Femur (tissue), 1 donor: ENCODE data around the gene GSS.

Source experiments
- DNase-seq: peaks from one replicate; pipeline ENCODE4 v3.0.0-alpha.2; 2017

Gene GSS

DNA sequence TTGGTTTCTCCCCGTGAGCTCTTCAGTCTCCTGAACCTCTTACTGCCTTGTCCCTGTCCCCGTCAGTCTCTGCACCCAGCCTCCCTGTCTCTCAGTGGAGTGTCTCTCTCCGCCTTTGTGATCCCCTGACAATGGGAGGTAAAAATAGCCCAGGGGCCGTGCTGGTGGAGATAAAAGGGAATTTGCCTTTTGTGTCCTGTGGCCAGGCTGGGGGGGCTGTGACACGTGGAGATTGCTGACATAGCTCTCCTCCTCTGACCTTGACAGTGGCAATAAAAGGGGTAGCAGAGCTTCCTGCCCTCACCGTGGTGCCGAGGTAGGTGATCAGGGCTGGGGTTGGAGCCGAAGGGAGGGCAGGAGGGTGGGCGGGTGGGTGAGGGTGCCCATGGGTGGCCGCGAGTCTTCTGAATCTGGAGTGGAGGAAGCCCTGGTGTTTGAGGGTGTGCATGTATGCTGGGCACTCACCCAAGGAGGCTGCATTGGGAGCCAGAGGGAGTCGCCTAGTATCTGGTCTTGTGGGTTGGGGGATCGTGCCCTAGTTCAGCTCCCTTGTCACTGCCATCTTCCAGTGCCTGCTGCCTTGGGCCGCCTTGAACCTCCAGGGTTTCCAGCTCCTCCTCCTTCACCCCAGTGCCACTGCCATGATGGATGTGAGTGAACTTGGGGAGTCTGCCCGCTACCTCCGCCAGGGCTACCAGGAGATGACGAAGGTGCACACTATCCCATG is 21.9 kb upstream of the GSS start:
- DNase-seq = peak; percentile 20

- DNase-seq = no peak
Observed at GRCh38 chr20:34976286-34976685, 20.7 kb upstream of the GSS start.

DNA sequence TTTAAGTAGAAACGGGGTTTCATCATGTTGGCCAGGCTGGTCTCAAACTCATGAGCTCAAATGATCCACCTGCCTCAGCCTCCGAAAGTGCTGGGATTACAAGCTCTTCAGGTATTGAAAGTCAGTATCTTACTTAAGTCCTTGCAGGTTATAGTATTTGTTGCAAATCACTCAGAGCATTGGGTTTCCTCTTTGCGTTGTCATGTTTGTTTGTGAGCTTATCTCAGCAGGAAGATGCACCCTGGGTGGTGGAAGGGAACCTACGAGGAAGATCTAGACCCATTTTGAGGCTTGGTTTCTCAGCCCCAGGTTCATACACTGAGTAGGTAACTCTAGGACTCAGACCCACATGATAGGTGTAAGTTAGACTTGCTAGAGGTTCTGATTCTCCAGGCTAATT is 18.6 kb upstream of the GSS start:
- DNase-seq = no peak

DNA sequence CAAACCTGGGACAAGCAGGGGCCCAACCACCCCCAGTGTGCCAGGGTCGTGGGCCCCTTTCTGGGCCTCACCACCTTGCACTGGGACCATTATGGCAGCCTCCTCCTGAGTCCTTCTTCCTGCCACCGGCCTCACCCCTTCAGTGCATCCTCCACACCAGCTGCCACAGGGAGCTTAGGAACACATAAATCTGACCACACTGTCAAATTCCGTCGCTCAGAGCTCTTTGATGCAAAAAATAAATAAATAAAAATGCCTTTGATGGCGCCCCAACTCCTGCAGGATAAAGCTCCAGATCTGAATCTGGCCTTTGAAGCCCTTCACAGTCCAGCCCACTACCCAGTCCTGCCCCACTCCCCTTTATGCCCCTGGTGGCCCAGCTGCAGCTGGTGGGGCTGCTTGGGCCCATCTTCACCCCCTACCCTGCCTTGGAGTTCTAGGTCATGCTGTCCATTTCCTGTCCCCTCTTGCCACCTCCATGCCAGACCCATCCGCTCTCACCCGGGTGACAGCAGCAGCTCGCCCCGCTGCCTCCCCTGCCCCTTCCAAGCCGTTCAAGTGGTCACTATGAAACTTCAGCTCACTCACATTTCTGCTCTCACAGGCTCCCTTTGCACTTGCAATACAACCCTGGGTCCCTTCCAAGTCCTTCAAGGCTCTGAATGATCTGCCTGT is 16.1 kb upstream of the GSS start:
- DNase-seq = peak; percentile 20

- no peak for DNase-seq
Observed at GRCh38 chr20:34970846-34971560, 15.4 kb upstream of the GSS start.

DNA sequence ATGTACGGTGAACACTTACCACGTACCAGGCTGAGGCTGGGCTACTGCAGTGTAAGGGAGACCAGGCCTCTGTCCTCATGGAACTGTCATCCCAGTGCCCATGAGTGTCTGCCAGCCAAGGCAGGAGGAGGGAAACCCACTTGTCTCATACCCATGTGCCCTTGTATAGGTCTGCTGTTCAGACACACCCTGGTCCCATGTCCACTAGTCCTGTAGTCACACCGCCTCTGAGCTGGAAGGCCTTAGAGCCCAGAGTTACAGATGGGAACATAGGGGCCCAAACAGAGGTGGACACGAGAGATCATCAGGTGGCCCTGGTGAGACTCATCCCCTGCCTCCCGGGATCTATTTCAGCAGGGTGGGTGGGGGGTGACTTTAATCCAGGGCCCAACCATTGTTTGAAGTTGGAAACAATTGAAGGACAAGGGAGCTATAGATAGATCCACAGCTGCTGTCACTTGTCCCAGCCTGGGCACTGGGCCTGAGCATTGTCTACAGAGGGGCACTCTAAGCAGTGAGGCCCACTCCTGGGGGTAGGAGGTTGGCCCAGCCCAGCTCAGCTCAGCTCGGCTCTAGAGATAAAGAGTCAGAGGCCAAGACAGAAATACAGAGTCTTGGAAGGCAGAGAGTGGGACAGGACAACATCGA is 14.7 kb upstream of the GSS start:
- DNase-seq = no peak

DNA sequence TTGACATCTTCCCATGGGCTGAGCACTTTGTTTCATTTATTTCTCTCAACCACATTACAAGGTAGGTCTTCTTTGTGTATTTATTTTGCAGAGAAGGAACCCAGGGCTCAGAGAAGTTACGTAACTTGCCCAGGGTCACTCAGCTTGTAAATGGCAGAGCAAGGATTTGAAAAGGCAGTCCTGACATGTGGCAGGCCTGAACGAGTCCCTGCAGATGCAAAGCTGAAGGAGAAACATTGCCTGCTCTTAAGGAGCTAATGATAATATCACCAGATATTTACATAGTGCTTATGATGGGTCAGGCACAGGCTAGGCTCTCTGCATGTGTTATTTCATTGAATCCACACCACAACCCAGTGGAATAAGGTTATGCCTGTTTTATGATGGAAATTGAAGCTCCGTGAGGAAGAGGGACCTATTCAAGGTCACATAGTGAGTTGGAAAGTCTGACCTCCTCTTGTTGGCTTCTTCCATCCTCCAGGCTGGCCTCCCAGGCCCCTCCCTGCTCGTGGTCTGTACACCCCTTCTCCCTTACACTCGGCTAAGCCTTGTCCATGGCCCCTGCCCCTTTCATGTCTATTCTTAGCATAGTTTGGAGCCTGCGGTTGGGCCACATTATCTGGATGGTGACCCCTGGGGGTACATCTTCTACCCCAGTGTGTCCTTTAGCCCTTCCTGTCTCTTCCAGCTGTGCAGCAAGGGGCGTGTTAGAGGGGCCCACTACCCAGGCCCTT is 12.6 kb upstream of the GSS start:
- no peak for DNase-seq

DNA sequence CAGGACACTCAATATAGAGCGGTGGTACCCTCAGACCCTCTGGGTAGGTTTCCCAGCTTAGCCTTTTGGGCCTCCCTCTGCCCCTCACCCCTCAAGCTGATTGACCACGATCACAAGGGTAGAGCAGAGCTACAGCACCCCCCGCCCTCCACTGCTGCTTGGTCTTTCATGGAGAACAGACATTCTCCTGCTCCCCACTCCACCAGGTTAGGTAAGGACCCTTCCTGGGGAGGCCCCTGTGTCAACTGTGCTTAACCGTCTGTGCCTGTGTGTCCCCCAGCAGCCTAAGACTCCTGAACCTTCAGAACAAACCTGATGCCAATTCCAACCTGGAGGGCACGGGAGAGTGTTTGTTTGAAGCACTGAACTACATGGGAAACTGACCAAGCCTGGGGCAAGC is 11.8 kb upstream of the GSS start:
- DNase-seq = no peak

DNA sequence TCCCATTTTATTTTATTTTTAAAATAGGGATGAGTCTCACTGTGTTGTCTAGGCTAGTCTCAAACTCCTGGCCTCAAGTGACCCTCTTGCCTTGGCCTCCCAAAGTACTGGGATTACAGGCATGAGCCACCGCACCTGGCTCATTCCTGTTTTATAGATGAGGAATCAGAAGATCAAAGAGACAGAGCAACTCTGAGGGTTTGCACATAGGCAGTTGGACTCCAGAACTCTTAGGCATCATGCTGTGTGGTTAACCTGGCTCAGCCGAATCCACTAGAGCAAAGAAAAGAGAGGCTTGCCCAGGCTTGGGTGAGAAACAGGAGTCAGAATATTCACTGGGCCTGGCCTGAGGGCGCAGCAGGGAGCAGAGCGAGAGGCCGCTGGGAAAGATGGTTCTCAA is 9.4 kb upstream of the GSS start:
- DNase-seq = no peak

DNA sequence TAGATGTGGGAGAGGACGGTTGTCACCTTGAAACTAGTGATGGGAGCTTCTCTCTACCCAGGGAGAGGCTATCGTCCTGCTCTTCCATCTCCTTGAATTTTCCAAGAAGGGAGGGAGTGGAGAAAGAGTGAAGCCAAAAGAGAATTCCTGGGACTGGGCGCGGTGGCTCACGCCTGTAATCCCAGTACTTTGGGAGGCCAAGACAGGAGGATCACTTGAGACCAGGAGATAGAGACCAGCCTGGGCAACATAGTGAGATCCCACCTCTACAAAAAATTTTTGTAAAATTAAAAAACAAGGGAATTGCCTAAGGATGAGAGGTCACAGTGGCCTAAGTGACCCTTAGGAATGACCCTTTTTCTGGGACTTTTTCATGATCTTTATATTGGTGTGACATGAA is 8.9 kb upstream of the GSS start:
- no peak for DNase-seq

DNA sequence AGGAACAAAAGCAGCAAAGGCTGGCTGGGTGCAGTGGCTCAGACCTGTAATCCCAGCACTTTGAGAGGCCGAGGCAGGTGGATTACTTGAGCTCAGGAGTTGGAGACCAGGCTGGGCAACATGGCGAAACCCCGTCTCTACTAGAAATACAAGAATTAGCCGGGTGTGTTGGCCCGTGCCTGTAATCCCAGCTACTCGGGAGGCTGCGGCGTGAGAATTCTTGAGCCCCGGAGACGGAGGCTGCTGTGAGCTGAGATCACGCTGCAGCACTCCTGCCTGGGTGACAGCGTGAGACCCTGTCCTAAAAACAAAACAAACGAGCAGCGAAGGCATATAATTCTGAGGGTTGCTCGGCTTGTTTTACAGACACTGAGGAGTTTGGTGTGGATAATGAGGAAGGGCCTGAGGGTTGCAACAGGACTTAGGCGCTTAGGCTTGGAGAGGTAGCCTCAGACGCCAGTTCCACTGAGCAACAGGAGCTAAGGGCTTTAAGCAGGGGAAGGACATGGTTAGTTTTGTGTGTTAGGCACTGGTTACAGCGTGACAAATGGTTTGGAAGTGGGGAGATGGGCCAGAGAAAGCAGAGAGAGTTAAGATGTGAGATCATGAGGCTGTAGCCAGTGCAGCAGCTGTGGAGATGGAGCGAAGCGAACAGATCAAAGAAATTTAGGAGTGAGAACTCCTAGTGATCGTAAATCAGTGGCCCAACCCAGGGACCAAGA is 1.3 kb upstream of the GSS start:
- DNase-seq = no peak

DNA sequence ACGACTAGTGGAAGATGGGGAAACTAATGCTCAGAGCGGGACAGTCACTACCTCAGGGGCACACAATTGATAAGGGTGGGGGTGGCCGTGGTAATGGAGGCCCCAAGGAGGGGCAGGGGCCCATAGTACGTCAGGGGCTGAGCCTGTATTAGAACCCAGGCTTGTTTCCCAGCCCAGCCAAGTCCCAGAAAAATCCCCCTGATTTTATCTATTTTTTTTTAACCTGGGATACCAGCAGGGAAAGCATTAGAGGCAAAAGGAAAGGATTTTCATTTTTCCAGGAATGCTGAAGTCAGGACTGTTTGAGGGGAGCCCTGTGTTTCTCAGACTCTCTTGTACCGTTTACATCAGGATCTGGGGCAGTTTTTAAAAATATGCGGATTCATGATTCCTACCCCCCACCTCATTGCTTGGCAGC is 444 bp upstream of the GSS start:
- DNase-seq = peak; percentile 16

DNA sequence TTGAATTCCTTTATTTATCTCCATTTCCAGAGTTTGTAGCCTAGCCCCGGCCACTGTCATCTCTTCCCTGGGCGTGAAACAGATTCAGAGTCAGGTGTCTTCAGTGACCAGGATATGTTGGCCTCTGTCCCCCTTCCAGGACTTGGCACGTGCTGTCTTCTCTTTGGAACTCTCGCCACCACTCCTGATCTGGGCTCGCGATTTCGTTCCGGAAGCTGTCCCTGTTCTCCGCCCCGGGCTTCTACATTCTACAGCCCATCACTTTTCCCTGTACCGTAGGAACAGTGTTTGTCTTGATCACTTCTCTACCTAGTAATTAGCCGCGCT is 739 bp downstream of the GSS start:
- no peak for DNase-seq

DNA sequence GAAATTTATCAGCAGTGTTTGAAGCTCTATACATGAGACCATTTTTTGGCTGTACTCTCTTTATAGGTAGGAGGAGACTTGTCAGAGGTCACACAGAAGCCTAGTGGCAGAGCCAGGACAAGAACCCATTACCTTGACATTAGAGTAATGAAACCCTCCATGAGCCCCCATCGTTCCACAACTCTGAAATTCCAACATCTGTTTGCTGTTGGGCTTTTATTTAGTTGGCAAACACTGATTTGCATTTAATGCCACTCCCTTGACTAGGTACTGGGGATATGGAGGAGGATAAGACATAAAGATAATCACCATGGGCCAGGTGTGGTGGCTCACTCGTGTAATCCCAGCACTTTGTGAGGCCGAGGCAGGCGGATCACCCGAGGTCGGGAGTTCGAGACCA is 1.6 kb downstream of the GSS start:
- no peak for DNase-seq

- no peak for DNase-seq
Observed at GRCh38 chr20:34952671-34953070, 2.9 kb downstream of the GSS start.

DNA sequence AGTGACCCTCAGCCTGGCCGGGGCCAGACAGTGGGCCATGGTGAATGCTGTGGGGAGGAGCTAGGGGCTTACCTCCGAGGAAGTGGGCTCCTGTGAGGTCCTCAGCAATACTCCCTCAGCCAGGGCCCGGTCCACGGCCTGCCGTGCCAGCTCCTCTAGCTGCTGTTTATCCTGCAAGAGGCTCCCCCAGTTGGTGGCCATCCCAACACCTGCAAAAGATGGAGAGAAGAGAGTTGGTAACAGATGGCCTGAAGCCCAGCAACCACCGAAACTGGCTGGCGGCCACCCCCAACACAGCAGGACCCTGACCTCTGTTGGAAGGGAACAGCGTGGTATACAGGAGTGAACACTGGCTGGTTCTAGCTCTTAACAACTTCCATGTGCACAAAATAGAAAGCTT is 4.0 kb downstream of the GSS start:
- DNase-seq = no peak

DNA sequence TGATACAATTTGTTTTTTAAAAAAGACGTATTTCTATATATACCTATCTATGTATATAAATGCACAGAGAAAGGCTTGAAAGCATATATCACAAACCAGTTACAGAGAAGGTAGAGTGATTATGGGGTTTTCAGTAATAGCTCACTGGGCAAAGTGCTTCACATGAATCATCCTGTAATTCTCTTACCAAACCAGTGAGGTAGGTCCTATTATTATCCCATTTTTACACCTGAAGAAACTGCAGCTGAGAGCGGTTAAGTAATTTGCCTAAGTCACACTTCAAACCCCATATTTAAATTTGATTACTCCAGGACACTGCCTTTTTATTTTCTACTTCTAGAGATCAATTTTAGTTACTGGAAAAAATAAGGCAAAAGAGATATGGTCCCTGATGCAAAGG is 4.4 kb downstream of the GSS start:
- no peak for DNase-seq

DNA sequence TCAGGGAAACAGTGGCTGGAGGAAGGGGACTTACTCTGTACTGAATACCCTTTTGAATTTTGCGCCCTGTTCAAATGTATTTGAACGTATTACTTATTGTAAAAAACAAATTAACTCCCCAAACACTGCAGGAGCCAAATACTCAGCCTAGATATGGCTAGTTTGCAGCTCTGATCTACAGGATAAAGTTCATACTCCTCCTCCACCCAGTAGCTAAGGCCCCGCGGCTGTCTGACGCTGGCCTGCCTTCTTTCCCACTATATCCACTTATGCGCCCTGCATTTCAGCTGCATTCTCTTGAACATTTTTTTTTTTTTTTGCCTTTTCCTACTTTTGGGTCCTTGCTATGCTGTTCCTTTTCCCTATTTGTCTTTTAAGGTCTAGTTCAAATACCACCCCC is 6.5 kb downstream of the GSS start:
- DNase-seq = no peak

DNA sequence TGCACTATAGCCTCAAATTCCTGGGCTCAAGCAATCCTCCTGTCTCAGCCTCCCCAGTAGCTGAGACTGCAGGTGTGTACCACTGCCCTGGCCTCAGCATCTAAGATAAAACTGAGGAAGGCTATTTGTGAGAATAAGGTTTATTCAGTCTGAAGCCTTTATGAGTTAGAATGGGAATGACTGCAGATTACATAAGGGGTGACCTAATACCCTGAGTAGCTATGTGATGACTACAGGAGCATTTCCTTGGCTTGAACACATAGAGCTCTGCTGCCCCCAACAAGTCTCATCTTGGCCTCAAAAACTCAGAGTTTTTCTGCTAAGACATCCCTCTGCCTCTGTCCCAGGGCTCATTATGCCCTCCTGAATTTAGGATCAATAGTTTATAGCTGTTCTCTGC is 7.6 kb downstream of the GSS start:
- DNase-seq = no peak

DNA sequence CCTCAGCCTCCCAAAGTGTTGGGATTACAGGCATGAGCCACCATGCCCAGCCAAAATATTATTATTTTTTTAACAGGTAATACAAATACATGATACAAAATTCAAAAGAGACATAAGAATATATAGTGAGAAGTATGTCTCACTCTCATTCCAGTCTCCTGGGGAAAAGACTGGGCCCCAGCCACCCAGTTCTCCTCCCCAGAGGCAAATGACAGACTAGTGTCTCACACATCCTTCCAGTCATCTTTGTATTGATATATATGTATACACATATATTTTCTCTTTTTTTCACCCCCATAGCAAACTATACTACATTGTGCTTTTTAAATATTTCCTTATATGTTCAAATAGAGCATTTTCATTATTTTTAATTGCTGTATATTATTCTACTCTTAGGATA is 8.3 kb downstream of the GSS start:
- DNase-seq = no peak

DNA sequence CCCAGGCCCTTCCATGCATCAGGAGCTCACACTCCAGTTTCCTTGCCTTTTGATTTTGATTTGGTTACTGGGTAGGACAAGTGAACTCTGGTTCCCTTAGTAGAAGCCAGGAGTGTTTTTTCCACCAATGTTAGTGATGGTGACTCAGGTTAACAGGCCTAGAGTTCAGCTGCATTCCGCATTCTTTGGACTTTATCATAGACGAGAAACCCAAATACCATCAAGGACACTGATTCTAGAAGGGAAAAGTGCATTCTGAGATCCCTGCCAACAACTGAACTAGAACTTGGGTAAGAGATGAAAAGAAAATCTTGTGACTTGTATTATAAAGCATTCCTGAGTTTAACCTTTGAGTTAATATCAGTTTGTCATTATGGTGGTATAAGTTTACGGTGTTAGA is 8.9 kb downstream of the GSS start:
- DNase-seq = no peak

- no peak for DNase-seq
Observed at GRCh38 chr20:34945315-34946077, 10.1 kb downstream of the GSS start.
